GDM1 (cell line): Measurements from ENCODE around the gene SCYGR2.

ENCODE experiments used
- DNase-seq: peaks from one replicate; lab custom pipeline; 2025; lab: John Stamatoyannopoulos, UW

Gene SCYGR2

GRCh38 chr2:227612546-227613271 is 14.0 kb downstream of the SCYGR2 start:
- no peak for DNase-seq

GRCh38 chr2:227613272-227613660 is 14.6 kb downstream of the SCYGR2 start:
- DNase-seq: no peak

- DNase-seq: no peak
These were observed 15.6 kb downstream of the SCYGR2 start for GRCh38 chr2:227614246-227614645.

- no peak for DNase-seq
These were observed 16.0 kb downstream of the SCYGR2 start, which contains the start of gene SCYGR3 for GRCh38 chr2:227614740-227615139. Gene SCYGR3 (minus strand): TSS chr2:227614840. CDS start chr2:227614840, 0 bp downstream.

- DNase-seq: no peak
These were observed 16.5 kb downstream of the SCYGR2 start for GRCh38 chr2:227615181-227615580.

- no peak for DNase-seq
These were observed 17.2 kb downstream of the SCYGR2 start for GRCh38 chr2:227615906-227616305.

GRCh38 chr2:227616631-227617030 is 17.9 kb downstream of the SCYGR2 start:
- DNase-seq: no peak

GRCh38 chr2:227617316-227618230 is 18.9 kb downstream of the SCYGR2 start, which contains the start of gene SCYGR4:
Gene SCYGR4 (plus strand): TSS chr2:227617498. CDS start chr2:227617498, 0 bp downstream.
- DNase-seq: no peak

- DNase-seq: no peak
These were observed 24.5 kb downstream of the SCYGR2 start for GRCh38 chr2:227623226-227623625.

GRCh38 chr2:227625420-227625819 is 26.7 kb downstream of the SCYGR2 start:
- DNase-seq: no peak

GRCh38 chr2:227626580-227627151 is 28.0 kb downstream of the SCYGR2 start:
- DNase-seq: no peak

GRCh38 chr2:227627769-227628168 is 29.1 kb downstream of the SCYGR2 start:
- DNase-seq: no peak

- DNase-seq: no peak
These were observed 30.7 kb downstream of the SCYGR2 start for GRCh38 chr2:227629435-227629834.

- DNase-seq: no peak
These were observed 31.6 kb downstream of the SCYGR2 start for GRCh38 chr2:227630322-227630721.

- DNase-seq: no peak
These were observed 34.1 kb downstream of the SCYGR2 start for GRCh38 chr2:227632827-227633226.

GRCh38 chr2:227634201-227634600 is 35.5 kb downstream of the SCYGR2 start:
- DNase-seq: no peak

- DNase-seq: no peak
These were observed 44.0 kb downstream of the SCYGR2 start for GRCh38 chr2:227642656-227643055.

GRCh38 chr2:227643990-227644551 is 45.4 kb downstream of the SCYGR2 start:
- DNase-seq: no peak
